Esophagus squamous epithelium (tissue), 4 donors: Measurements from ENCODE around the gene ADAP1.

Experiments
- CTCF ChIP-seq, 6 experiments: fragments of 450-650 bp in 4 of 6; fragments of 200-600 bp in 2 of 6; sonication (generic) in 2 of 6; IDR thresholded peaks; one replicate each; pipeline ENCODE4 v1.5.1; 2016 to 2019; ENCODE audit warnings: antibody characterized with exemption in 6 of 6, mild to moderate bottlenecking in 4 of 6, moderate library complexity in 4 of 6
- POLR2A ChIP-seq, 4 donors: fragments of 450-650 bp; IDR thresholded peaks; one replicate each; pipeline ENCODE4 v1.6.1; 2017; ENCODE audit warnings: antibody characterized with exemption in 4 of 4, mild to moderate bottlenecking in 4 of 4, moderate library complexity in 3 of 4

- TF ChIP-seq CTCF (IDR thresholded peaks at IDR 0.05): no peak
- TF ChIP-seq POLR2A (IDR thresholded peaks at IDR 0.05): no peak
Observed at GRCh38 chr7:986766-987751, 32.6 kb upstream of the ADAP1 start.
